NCI-H2227 treated with DMSO at 0.1 percent for 48 hours (cell line): ENCODE results near the gene HTR2A.

Experiments used
- DNase-seq: peaks from one replicate; lab custom pipeline; 2025; lab: John Stamatoyannopoulos, UW

Gene HTR2A

DNA sequence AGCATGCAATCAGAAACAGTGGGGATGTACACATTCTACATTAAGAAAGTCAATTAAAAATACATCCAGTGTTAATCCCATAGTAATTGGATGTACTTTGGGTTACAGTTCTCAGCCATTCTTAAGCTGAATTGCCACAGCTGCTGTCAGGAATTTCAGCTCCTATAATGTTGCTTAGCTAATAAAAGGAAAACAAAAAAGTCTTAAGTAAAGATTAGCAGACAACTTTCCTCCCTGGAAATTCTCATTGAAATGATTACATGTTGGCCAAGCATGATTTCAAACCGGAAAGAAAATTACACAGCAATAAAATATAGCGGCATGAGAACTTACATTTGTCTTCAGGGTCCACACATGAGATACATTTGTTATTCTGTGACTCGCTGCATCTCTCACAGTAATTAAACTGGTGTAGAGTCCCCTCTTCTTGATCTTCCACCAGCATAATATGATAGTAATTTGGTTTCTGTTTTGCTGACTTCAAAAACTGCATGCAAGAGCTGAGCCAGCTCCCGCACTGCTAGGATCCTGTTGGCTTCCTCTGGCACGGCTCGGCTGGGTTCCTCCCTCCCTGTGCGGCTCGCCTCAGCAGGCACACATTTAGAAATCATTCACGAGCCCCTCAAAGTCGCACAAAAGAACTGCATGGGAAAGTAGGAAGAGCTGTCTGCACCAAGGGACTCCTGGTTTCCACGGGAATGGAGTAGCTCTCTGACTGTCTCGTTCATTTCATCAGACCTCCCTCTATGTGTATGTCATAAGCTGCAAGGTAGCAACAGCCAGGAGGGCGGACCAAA lies at the start of gene HTR2A:
TSS of gene HTR2A (minus strand) at position 713 of the 797 bp plus-strand sequence. CDS start 1,147 bp downstream, outside the sequence.
- DNase-seq: peak; percentile 0

DNA sequence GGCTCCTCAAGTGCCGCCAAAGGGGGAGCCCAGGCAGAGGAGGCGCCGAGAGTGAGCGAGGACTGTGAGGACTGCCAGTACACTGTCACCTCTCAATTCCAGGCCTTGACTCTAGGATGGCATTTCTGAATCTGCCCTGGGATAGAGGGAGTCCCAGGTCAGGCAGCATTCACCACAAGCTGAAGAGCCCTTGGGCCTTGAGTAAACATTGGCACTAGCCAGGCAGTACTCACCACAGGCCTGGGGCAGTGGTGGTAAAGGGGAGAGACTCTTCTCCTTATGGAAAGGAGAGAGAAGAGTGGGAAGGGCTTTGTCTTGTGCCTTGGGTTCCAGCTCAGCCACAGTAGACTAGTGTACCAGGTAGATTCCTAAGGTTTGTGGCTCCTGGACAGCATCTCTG lies 39.7 kb upstream of the HTR2A start:
- no peak for DNase-seq

DNA sequence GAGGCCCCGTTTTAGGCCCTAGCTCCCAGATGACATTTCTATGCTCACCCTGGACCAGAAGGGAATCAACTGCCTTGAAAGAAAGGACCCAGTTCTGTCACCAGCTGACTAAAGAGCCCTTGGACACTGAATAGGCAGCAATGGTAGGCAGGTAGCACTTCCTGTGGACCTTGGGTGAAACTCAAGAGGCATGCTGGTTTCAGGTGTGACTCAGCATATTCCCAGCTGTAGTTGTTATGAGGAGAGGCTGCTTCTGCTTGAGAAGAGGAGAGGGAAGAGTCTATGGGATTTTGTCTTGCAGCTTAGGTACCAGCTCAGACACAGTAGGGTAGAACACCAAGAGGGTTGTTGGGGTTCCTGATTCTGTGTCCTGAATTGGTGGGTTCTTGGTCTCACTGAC lies 37.9 kb upstream of the HTR2A start:
- DNase-seq: no peak

DNA sequence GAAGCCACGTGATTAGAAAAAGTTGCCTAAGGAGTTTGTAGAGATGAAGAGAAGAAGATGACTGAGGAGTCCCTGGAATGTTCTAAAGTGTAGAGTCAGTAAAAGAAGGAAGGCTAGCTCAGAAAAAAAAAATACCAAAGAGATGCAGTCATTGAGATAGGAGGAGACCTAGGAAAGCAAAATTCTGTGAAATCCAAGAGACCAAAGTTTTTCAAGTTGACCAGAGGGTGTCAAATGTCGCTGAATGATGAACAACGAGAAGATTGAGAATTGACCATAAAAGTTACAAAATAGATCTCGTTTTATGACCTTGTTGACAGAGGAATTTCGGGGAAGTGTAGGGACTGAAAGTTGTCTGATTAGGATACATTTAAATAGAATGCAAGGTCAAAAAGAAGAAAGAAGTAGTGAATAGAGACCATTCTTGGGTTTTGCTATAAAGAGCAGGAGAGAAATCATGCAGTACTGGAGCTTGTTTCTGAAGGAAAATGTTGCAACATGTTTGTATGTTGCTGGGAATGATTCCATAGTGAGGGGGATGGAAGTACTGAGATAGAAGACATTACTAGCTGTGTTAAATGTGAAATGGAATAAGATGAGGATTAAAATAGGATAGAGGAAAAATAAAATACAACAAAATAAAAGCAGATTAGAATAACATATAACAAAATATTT lies 30.2 kb upstream of the HTR2A start:
- DNase-seq: no peak

DNA sequence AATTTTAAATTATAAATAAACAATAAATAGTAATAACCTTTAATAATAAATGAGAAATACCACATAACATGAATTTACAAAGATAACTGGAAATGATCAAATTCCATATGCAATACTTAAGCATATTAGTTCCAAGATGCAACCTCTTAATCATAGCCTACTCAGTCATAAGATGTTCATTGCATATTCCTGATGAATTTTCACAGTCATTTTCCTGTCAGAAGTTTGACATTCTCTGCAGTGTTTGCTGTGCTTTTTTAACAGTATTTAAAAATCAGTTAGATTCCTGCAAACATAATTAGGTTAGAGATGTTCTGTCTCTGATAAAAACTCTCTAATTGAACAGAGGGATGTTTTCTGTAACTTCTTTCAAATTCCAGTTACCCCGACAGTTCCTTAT lies 28.6 kb upstream of the HTR2A start:
- DNase-seq: no peak

DNA sequence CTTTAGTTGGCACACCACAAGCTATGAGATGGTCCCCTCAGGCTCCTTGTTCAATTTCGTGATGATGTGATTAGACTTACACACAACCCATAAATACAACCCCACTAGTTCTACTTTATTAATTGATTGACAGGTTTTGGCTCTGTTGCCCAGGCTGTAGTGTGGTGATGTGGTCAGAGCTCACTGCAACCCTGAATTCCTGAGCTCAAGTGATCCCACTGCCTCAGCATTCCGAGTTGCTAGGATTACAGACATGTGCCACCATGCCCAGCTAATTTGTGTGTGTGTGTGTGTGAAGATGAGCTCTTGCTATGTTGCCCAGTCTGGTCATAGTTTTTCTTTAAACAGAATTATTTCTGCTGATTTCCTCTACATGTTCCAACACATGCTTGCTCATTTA lies 17.5 kb upstream of the HTR2A start:
- no peak for DNase-seq

DNA sequence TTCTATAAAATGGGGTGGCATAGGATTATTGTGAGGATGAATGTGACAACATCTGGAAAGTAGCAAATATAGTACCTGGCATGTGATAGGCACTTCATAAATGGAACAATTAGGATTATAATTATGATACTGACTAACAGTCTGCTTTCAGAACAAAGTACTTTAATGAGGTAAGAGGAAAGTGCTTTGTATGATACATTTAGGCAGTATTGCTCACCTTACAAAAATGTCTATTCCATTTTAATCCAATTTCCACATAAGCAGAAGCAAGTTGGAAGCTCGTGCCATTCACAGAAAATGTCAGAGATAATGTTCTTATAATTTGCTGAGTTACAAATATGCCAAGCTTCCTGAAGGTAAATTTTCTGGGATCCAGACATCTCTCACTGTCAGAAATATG lies 16.9 kb upstream of the HTR2A start:
- DNase-seq: no peak

DNA sequence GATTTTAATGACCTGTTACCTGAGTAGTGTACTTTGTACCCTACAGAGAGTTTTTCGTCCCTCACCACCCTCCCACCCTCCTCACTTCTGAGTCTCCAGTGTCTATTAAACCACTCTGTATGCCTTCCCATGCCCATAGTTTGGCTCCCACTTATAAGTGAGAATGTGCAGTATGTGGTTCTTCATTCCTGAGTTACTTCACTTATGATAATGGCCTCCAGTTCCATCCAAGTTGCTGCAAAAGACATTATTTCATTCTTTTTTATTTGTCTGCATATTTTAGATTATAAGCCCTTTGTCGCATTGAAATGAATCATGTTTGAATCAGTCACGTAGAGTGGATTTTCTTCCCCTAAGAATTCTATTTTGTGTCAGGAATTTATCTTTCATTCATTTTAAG lies 12.2 kb upstream of the HTR2A start:
- DNase-seq: no peak

DNA sequence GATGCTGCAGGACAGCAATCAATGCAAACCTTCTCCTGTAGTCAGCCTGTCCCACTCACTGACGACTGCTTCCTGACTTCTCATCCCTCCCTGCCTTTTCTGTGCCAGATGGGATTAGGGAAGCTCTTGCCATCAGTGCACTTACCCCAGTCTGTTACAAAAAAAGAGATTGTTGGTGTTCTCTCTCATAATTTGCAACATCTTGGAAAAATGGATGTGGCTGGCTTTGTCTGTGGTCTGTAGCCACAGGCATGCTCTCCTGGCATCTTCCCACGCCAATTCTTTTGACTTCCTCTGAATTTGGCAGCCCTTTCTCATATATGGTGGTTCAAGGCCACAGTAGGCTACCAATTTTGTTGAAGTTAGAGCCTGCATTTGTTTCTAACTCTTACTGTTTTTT lies 11.6 kb upstream of the HTR2A start:
- no peak for DNase-seq

DNA sequence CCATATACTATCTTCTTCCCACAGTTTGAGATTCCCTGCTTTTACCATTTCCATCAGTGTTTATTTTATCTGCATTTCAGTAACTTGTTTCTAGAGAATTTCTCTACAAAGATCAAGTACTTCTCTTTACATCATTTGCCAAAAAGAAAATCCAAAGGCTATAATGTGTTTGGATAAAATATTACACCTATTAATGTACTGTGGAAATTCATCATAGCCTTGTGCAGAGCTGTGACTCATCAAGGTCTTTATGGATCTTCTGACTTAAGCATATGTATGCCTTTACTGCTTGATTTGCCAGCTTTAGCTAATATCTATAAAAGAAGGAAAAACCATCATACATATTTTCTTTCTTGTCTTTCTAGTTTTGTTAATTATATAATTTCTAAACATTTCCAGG lies 9.6 kb upstream of the HTR2A start:
- no peak for DNase-seq

DNA sequence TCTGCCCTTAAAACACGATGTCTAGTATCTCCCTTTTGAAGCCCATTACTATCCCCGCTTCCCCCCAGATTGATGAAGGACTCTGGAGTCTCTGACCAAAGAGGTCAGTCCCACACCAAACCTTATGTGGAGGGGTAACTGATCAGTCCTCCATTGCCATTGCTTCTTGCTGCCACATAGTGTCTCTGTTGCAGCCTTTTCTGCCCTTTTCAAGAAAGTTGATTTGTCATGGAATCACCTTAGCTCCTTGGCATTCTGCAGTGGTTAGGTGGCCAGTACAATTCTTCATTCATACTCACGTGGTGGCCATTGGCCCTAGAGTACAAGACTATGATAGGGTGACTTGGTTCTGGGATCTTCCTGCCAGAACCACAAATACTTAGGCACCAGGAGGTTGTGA lies 8.4 kb upstream of the HTR2A start:
- DNase-seq: no peak

DNA sequence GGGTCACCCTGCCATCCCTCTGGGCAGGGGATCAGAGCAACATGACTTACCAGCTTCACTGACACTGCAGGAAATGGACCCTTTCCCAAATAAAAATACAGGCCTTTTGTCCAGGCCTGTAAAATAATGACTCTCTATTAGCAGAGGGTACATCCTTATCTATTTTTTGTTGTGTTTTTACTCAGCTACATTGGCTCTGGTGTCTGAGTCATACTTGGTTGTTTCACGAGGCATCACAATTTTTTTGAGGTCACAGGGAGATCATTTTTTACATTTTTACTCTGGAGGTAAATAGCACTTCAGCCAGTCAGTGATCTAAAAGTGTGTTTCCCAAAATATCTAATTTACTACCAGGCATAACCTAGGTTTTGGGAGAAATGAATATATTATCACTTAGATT lies 6.9 kb upstream of the HTR2A start:
- no peak for DNase-seq

DNA sequence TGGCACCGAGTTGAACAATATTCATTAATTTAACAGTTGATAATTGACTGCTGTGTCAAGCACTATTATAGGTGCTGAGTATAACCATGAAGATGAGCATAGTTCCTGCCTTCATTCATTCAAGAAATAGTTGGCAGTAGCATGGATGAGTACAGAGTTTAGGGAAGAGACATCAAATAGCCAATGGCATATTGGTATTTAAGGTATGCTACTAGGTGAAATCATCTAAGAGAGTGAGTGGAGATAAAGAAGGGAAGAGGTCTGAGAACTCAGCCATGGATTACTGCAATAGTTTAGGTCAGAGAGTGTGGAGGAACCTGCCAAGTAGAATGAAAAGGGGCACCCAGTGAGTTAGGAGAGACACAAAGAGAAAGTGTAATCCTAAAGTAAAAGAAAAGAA lies 4.9 kb upstream of the HTR2A start:
- no peak for DNase-seq

DNA sequence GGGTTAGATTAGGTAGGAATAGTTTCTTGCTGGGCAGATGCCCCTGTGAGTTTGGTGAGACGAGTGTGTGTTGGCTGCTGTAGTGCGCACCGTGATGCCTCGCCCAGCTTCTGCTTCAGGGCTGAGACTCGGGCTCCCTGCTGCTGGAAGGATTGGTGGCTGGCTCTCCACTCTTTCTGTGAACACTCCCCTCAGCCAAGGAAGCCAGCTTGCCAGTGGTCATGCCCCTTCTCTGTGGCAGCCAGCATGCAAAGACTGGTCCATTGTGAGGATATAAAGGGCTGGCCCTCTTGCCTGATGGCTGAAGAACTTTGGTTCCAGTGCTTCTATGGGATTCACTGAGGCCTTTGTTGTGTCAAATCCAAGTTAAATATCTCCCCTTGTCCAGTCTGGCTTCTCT lies 2.9 kb upstream of the HTR2A start:
- no peak for DNase-seq

DNA sequence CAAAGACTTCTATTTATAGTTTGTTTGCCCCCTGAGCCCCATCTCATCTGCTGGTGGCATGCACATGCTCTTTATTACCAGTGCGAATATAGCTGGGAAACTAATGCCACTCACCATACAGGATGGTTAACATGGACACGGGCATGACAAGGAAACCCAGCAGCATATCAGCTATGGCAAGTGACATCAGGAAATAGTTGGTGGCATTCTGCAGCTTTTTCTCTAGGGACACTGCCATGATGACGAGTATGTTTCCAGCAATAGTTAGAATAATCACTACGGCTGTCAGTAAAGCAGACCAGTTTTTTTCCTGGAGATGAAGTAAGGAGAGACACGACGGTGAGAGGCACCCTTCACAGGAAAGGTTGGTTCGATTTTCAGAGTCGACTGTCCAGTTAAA lies 1.5 kb downstream of the HTR2A start:
- DNase-seq: no peak

DNA sequence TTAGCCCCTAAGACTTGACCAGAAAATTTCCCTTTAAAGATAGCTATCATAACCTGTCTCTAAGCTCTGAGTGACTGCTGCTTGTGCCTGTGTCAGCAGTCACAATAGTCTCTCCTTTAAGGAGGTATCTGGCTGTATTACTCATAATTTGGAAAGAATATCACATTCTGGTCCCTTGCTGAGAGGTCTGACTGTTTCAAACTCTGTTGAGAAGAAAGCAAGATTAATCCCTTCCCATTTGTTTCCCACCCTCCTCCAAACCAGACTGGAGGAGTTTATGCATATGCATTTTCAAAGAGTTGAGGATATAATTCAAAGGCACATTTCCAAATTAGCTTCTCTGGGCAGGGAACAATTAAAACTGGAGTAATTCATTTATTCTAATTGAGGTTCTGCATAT lies 2.3 kb downstream of the HTR2A start:
- no peak for DNase-seq

DNA sequence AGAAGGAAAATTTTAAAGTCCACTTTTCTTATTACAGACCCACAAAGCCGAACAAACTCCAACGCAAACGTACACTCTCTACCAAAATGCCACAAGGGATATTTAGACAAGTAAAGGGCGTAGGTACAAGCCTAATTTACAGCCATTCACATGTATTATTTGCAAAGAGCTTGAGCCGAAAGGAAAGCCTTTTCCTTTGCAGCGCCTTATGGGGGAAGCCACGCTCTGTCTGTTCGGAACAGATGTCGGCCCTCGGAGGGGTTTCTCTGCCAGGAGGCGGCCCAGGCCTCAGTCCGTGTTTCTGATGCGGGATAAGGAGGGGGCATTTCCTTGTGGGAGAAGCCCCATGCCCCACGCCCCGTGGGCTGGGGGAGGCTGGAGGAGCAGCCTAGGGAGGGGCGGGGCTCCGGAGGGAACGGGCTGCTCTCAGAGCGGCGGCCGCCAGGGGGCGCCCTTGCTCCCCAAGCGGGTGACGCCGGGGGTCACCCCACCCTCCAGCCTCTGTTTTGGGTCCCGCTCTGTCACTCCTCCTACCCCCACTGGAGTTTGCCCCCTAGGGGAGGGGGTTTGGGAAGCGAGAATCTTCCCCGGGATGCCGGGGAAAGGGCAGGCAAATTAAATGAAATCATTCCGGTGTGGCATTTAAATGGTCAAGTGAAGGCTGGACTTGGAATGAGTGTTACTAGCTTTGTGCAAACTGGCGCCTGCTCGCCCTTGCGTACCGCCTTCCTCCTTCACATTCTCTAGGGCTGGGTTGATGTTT lies 2.9 kb downstream of the HTR2A start:
- no peak for DNase-seq

DNA sequence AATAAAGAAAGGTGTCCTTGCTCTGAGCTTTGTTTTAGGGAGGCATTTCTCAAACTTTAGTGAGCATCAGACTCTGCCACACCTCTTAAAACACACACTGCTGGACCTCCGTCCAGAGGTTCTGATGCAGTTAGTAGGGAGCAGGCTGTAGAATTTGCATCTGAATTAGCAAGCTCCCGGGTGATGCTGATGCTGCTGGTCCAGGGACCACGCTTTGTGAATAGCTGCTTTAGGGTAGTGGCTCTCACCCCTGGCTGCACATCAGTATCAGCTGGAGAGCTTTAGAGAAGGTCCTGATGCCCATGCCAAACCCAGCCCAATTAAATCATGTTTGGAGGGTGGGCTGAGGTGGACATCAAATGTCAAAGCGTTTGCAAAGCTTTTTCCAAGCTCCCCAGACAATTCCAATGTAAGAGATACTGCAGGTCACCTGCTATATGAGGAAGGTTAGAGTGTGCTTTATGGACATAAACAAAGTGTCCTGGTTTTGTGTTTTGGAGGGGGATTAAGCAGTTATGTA lies 3.6 kb downstream of the HTR2A start:
- DNase-seq: no peak

DNA sequence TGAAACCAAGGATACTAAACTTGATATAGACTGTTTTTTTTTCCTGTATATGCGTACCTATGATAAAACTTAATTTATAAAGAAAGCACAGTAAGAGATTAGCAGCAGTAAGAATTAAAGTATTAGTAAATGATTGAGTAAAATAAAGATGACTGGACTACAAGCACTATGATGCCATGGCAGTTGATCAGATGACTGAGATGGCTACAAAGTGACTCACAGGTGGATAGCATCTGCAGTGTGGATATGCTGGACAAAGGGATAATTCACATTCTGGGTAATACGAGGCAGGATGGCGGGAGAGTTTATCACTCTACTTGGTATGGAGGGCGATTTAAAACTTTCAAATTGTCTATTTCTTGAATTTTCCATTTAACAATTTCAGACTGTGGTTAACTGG lies 11.8 kb downstream of the HTR2A start:
- no peak for DNase-seq

DNA sequence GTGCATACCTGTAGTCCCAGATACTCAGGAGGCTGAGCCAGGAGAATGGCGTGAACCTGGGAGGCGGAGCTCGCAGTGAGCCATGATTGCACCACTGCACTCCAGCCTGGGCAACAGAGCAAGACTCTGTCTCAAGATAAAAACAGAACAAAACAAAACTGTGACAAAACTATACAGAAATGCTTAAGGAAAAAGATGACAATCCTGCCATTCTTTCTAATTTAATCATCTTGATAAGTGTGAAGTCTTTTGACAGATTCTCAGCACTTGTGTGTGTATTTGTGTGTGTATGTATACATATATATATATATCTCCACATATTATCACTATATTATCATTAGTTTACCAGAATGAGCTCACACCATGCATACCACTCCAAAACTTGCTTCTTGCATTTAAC lies 12.3 kb downstream of the HTR2A start:
- no peak for DNase-seq

DNA sequence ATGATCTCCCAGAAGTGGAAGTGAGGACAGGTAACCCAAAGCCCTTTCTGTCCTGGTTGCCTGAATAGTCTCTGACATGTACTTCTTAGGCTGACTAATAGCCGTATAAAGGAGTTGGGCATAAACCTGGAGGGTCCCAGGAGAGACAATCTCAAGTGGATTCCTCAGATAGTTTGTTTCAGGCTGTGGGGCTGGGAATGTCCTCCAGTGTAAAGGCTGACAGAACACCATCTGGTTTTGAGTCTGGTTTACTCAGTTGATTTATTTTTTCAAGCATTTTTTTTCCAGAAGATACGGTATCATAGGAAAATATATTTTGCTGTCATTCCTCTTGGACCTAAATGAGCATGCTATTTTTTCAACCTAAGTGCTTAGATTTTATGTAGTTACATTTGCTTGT lies 15.2 kb downstream of the HTR2A start:
- DNase-seq: no peak

DNA sequence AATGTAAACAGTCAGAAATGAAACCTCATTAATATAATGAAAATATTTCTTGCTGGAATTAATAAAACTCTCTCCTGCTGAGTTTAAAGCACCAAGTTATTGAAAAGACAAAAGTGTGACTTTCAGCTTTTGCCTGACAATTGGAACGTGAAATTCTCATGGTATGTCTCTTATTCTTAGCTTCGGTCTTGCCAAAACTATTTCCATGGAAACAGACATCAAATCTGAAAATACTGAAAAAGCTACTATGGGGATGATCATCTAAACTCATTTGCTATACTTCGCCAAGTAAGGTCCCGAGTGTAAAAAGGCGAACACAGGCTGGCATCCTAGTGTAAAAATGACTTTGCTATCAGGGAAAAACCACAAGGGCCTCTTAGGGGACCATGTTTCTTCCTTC lies 22.8 kb downstream of the HTR2A start:
- DNase-seq: no peak

DNA sequence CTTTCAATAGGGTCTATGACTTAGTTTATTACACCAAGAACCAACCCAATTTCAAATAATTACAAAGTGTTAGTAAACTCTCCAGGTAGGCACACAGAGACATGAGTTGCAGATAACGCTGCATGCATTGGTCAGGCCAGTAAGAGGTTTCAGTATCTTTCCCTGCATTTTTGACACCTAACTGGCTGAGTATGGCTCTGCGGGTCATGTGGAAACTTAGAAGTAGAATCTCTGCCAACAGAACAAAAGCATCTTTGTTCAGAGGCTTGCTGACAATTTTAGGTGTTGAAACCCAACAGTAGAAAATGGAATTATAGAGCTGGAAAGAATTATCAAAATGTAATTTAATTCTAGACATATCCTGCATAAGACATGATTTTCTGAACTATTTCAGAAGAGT lies 25.3 kb downstream of the HTR2A start:
- DNase-seq: no peak
